ENCODE measurements around the gene METTL2B. TPM values are rescaled to one million over a fixed set of nuclear protein-coding genes. Genes with fewer than 3 reads are reported as not detected.
"Not testable (repeated sequence)": the region's sequence is repeated elsewhere in the genome, so short reads cannot be mapped to it uniquely, and the experiment has no call there.

The METTL2B gene
- total and polyA plus RNA-seq, 4 donors = 11.5 to 25.0 (median 15.8) TPM

DNA sequence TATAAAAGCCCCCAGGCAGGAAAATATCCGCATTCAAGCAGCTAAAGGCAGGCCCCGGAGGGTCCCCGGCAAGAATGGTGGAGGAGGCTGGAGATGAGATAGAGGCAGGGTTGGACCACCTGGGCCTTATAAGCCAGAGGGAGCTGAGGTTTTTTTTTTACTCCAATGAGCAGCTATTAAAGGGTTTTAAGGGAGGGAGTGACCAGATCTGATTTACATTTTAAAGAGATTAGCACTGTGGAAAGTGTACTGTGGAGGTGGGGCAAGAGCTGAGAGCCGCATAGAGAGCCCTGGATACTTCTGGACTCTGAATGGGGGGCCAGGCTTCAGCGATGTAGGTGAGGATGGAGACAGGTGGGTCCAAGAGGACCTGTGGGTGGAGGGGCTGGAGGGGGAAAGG, 40.5 kb downstream of the METTL2B start:
- not testable (repeated sequence) for H3K4me3 ChIP-seq; H3K27ac ChIP-seq (ENCODE audit: low read depth in 1 of 2, low read length in 1 of 2); H3K4me1 ChIP-seq (ENCODE audit: control insufficient read depth in 5 of 5, insufficient read depth in 5 of 5, low read length in 5 of 5); H3K9ac ChIP-seq (ENCODE audit: insufficient read depth in 1 of 2, low read length in 2 of 2); H3K27me3 ChIP-seq (ENCODE audit: control insufficient read depth in 3 of 3, insufficient read depth in 3 of 3, low read length in 2 of 3); H3K36me3 ChIP-seq (ENCODE audit: control insufficient read depth in 4 of 4, insufficient read depth in 4 of 4, low read length in 4 of 4); ATAC-seq (ENCODE audit: insufficient read depth, low FRiP score); H3K9me3 ChIP-seq (ENCODE audit: control insufficient read depth in 4 of 4, insufficient read depth in 3 of 4, low read length in 3 of 4); DNase-seq
- 66 to 87% methylated on average over 5 of the region's 5 CpGs for WGBS, 2 donors

DNA sequence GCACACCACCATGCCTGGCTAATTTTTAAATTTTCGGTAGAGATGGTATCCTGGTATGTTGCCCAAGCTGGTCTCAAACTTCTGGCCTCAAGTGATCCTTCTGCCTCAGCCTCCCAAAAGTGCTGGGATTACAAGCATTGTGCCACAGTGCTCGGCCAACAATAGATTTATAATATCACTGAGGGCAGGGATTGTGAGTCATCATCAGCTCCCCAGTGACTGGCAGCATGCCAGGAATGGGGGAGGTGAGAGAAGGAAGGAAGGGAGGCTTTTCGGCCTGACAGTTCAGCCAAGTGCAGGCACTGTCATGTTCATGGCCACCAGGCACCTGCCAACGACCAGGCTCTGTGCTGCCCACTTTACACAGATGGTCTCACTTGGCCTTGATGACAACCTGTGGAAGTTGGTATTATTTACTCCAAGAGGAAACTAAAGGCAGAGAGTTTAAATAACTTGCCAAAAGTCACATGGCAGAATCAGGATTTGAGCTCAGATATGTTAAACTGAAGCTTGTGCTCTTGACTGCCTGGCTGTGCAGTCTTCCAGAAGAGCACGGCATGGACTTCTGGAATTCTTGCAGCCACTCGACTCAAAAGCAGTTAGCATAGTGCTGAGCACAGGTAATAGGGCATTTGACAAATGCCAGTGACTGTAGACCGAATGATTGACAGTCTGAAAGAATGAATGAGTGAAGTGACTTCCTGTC, 46.8 kb downstream of the METTL2B start:
- not testable (repeated sequence) for H3K36me3 ChIP-seq (ENCODE audit: control insufficient read depth in 4 of 4, insufficient read depth in 4 of 4, low read length in 4 of 4); H3K27me3 ChIP-seq (ENCODE audit: control insufficient read depth in 3 of 3, insufficient read depth in 3 of 3, low read length in 2 of 3); H3K4me1 ChIP-seq (ENCODE audit: control insufficient read depth in 5 of 5, insufficient read depth in 5 of 5, low read length in 5 of 5); H3K9ac ChIP-seq (ENCODE audit: insufficient read depth in 1 of 2, low read length in 2 of 2); H3K4me3 ChIP-seq; H3K9me3 ChIP-seq (ENCODE audit: control insufficient read depth in 4 of 4, insufficient read depth in 3 of 4, low read length in 3 of 4); H3K27ac ChIP-seq (ENCODE audit: low read depth in 1 of 2, low read length in 1 of 2)
- peak; percentile 75 for ATAC-seq (ENCODE audit: insufficient read depth, low FRiP score)
- peak; percentile 61 to 66 (median 66) for DNase-seq
- 24 to 34% methylated on average over 5 of the region's 7 CpGs for WGBS, 2 donors

DNA sequence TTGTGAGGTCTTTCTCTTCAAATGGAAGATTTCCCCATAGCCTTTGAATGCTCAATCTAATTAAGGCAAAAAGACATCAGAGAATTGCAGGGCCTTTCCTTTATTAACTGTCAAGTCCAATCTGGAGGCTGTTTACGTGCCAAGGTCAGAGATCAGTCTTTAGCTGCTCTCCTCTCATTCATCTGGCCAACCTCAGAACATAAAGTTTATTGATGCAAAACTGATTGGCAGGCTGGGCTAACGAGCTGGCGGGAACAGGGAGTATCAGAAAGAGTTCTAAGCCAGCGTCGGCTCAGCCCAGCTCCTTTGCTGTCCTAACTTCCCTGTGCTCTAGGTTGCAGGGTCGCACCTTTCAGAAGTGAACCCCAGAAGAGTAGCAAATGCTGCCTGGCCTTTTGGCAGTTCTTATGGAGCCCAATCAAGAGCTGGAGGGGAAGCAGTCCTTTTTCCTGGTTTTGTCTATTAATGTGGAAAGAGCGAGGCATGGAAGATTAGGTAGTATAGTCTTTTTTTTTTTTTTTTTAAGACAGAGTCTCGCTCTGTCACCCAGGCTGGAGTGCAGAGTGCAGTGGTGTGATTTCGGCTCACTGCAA, 47.5 kb downstream of the METTL2B start:
- WGBS, 2 donors = 65 to 80% methylated on average over 8 to 9 of the region's 9 CpGs
- not testable (repeated sequence) for ATAC-seq (ENCODE audit: insufficient read depth, low FRiP score); H3K27me3 ChIP-seq (ENCODE audit: control insufficient read depth in 3 of 3, insufficient read depth in 3 of 3, low read length in 2 of 3); H3K9ac ChIP-seq (ENCODE audit: insufficient read depth in 1 of 2, low read length in 2 of 2); H3K9me3 ChIP-seq (ENCODE audit: control insufficient read depth in 4 of 4, insufficient read depth in 3 of 4, low read length in 3 of 4); H3K4me1 ChIP-seq (ENCODE audit: control insufficient read depth in 5 of 5, insufficient read depth in 5 of 5, low read length in 5 of 5); H3K4me3 ChIP-seq; H3K36me3 ChIP-seq (ENCODE audit: control insufficient read depth in 4 of 4, insufficient read depth in 4 of 4, low read length in 4 of 4)
- peak overlapping the region in 1 of 2 donors; percentile 59 for H3K27ac ChIP-seq (ENCODE audit: low read depth in 1 of 2, low read length in 1 of 2)
- DNase-seq = peak in 2 of 3 donors; percentile 12 to 28

DNA sequence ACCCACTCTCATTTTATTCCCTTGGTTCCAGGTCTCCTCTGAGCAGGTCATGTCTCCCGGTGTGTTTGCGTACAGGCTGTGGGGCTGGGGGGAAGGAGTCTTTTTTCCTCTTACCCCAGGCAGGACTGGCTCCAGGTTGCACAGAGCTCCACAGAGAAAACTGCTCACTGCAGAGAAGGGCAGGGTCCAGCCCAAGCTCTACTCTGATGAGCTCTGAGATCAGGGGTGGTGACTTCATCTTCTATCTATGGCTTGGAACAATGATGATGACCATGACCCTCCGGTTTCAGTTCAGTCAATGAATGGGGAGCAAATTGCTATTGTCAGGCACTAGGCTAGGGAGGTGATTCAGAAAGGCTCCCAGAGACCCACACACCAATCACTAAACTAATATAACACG, 49.0 kb downstream of the METTL2B start:
- not testable (repeated sequence) for DNase-seq; H3K27me3 ChIP-seq (ENCODE audit: control insufficient read depth in 3 of 3, insufficient read depth in 3 of 3, low read length in 2 of 3); H3K27ac ChIP-seq (ENCODE audit: low read depth in 1 of 2, low read length in 1 of 2); H3K36me3 ChIP-seq (ENCODE audit: control insufficient read depth in 4 of 4, insufficient read depth in 4 of 4, low read length in 4 of 4); ATAC-seq (ENCODE audit: insufficient read depth, low FRiP score); H3K4me1 ChIP-seq (ENCODE audit: control insufficient read depth in 5 of 5, insufficient read depth in 5 of 5, low read length in 5 of 5); H3K9ac ChIP-seq (ENCODE audit: insufficient read depth in 1 of 2, low read length in 2 of 2); H3K4me3 ChIP-seq; H3K9me3 ChIP-seq (ENCODE audit: control insufficient read depth in 4 of 4, insufficient read depth in 3 of 4, low read length in 3 of 4)
- WGBS, 2 donors = 85 to 90% methylated on average over 4 of the region's 4 CpGs

DNA sequence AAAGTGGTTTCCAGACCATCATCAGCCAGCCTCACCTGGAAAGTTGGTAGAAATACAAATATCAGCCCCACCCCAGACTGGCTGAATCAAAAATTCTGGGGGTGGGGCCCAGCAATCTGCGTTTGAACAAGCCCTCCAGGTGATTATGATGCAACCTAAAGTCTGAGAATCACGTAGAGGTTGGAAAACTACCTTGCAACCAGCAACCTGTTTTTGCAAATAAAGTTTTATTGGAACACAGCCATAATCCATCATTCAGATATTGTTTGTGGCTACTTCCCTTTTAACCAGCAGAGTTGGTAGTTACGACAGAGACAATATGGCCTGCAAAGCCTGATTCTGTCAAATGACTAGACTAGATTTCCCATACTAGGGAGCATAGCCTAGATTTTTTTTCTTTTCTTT, 49.5 kb downstream of the METTL2B start:
- WGBS, 2 donors = 54 to 59% methylated on average over 3 of the region's 3 CpGs
- H3K27me3 ChIP-seq (ENCODE audit: control insufficient read depth in 3 of 3, insufficient read depth in 3 of 3, low read length in 2 of 3); H3K27ac ChIP-seq (ENCODE audit: low read depth in 1 of 2, low read length in 1 of 2); ATAC-seq (ENCODE audit: insufficient read depth, low FRiP score); H3K9ac ChIP-seq (ENCODE audit: insufficient read depth in 1 of 2, low read length in 2 of 2); DNase-seq; H3K36me3 ChIP-seq (ENCODE audit: control insufficient read depth in 4 of 4, insufficient read depth in 4 of 4, low read length in 4 of 4); H3K4me1 ChIP-seq (ENCODE audit: control insufficient read depth in 5 of 5, insufficient read depth in 5 of 5, low read length in 5 of 5); H3K9me3 ChIP-seq (ENCODE audit: control insufficient read depth in 4 of 4, insufficient read depth in 3 of 4, low read length in 3 of 4); H3K4me3 ChIP-seq: not testable (repeated sequence)

DNA sequence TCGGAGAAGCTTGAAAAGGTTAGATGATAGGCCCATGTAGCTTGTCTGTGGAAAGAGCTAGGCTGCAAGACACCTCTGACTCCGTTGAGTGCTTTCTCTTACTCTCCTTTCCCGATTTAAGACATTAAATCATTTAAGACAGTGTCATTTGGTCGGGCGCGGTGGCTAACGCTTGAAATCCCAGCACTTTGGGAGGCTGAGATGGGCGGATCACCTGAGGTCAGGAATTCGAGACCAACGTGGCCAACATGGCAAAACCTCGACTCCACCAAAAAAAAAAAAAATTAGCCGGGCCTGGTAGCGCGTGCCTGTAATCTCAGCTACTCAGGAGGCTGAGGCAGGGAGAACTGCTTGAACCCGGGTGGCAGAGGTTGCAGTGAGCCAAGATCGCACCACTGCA, 52.6 kb downstream of the METTL2B start:
- 97% methylated on average over 16 of the region's 16 CpGs for WGBS, 2 donors
- peaks cover 2 to 13% (median 4%) of the 10 kb centered on the region in 5 donors for H3K4me1 ChIP-seq (ENCODE audit: control insufficient read depth in 5 of 5, insufficient read depth in 5 of 5, low read length in 5 of 5)
- H3K27ac ChIP-seq (ENCODE audit: low read depth in 1 of 2, low read length in 1 of 2); H3K27me3 ChIP-seq (ENCODE audit: control insufficient read depth in 3 of 3, insufficient read depth in 3 of 3, low read length in 2 of 3); DNase-seq; ATAC-seq (ENCODE audit: insufficient read depth, low FRiP score); H3K9ac ChIP-seq (ENCODE audit: insufficient read depth in 1 of 2, low read length in 2 of 2); H3K36me3 ChIP-seq (ENCODE audit: control insufficient read depth in 4 of 4, insufficient read depth in 4 of 4, low read length in 4 of 4); H3K9me3 ChIP-seq (ENCODE audit: control insufficient read depth in 4 of 4, insufficient read depth in 3 of 4, low read length in 3 of 4); H3K4me3 ChIP-seq: not testable (repeated sequence)

DNA sequence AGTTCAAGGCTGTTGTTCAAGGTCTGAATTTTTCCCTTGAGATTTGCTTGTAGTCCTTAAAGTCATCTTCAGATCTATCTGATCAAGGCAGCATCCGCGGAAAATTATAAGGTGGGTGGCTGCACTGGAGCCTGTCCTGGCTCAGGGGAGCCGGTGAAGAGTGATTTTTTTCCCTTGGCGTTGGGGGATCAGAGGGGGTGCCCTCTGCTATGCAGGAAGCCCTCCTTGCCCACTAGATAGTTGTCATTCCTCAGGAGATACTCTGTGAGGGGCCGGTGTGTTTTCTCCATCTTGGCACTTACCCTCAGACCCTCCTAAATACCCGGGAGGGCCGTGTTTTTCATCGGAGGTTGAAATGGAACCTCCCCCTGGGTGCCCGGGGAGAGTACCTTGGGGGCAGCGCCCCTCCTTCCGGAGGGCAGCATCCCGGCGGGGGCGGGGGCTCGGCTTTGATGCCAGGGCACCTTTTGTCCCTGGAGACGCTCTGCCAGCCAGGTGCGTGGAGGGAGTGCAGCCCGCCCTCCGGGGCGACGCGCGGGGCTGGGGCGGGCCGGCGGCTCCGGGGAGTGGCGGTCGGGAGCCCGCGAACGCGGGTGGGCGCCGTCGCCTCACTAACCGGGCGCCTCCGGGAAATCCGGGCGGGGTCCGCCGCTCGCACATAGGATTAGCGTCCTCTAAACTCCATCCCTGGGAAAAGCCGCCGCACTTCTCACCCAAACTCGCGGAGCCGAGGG, 53.7 kb downstream of the METTL2B start:
- not testable (repeated sequence) for H3K27me3 ChIP-seq (ENCODE audit: control insufficient read depth in 3 of 3, insufficient read depth in 3 of 3, low read length in 2 of 3); H3K9me3 ChIP-seq (ENCODE audit: control insufficient read depth in 4 of 4, insufficient read depth in 3 of 4, low read length in 3 of 4); H3K36me3 ChIP-seq (ENCODE audit: control insufficient read depth in 4 of 4, insufficient read depth in 4 of 4, low read length in 4 of 4)
- Histone ChIP-seq H3K4me3 (peak overlapping the region; percentile 54), H3K27ac (ENCODE audit: low read depth in 1 of 2, low read length in 1 of 2) (peak overlapping the region; percentile 89 to 98), H3K4me1 (ENCODE audit: control insufficient read depth in 5 of 5, insufficient read depth in 5 of 5, low read length in 5 of 5) (peaks cover 1 to 13% (median 3%) of the 10 kb centered on the region in 5 donors), H3K9ac (ENCODE audit: insufficient read depth in 1 of 2, low read length in 2 of 2) (peak overlapping the region in 1 of 2 donors; percentile 11)
- ATAC-seq (ENCODE audit: insufficient read depth, low FRiP score) (peak; percentile 0), DNase-seq (peak in 1 of 3 donors; percentile 14)
- 3 to 6% methylated on average over 27 to 50 of the region's 50 CpGs for WGBS, 2 donors
